ENCODE data around the gene TJP2. TPM values are rescaled to one million over a fixed set of nuclear protein-coding genes. Genes with fewer than 3 reads are reported as not detected.

The TJP2 gene
- total and polyA plus RNA-seq, 12 donors, result 24.2 to 117 (median 82.4) TPM

- H3K4me3 ChIP-seq, result no peak overlapping the region
- H3K9me3 ChIP-seq, result no peaks in the 10 kb centered on the region
- intact Hi-C loops (cut with DNase I), result loop anchor here in 2 of 10 donors (10.0 kb wide), 3 partner anchors 90 to 160 kb away; partner anchors contain the start of gene ENTREP1 (in 2 of the 2)
- peaks cover 0 to 20% (median 0%) of the 10 kb centered on the region in 9 donors for H3K4me1 ChIP-seq
- H3K36me3 ChIP-seq, result peaks cover 0 to 98% (median 32%) of the 10 kb centered on the region in 9 donors
- WGBS, 2 donors, result 93 to 97% methylated on average over 3 of the region's 3 CpGs
- no peaks in the 10 kb centered on the region for H3K27me3 ChIP-seq
- TF ChIP-seq CTCF (IDR thresholded peaks at IDR 0.05), result no peak
- no peak for DNase-seq
- no peak for ATAC-seq
- no peak overlapping the region for H3K27ac ChIP-seq
Observed at GRCh38 chr9:69234683-69235082, 60.6 kb downstream of the TJP2 start.

- H3K27ac ChIP-seq, result peak overlapping the region in 2 of 10 donors; percentile 21 to 38
- H3K27me3 ChIP-seq, result no peaks in the 10 kb centered on the region
- TF ChIP-seq CTCF (IDR thresholded peaks at IDR 0.05), result no peak
- DNase-seq (no peak), ATAC-seq (peak in 7 of 8 donors; percentile 19 to 52 (median 41))
- no peaks in the 10 kb centered on the region for H3K9me3 ChIP-seq
- H3K36me3 ChIP-seq, result peaks cover 0 to 98% (median 43%) of the 10 kb centered on the region in 9 donors
- intact Hi-C loops (cut with DNase I), result loop anchor here in 2 of 10 donors (10.0 kb wide), 3 partner anchors 89 to 159 kb away; partner anchors contain the start of gene ENTREP1 (in 2 of the 2)
- peaks cover 0 to 20% (median 0%) of the 10 kb centered on the region in 9 donors for H3K4me1 ChIP-seq
- WGBS, 2 donors, result 51 to 75% methylated on average over 7 of the region's 7 CpGs
- no peak overlapping the region for H3K4me3 ChIP-seq
Observed at GRCh38 chr9:69236188-69236587, 62.1 kb downstream of the TJP2 start.

- Histone ChIP-seq H3K9me3 (no peaks in the 10 kb centered on the region), H3K27ac (no peak overlapping the region), H3K36me3 (peaks cover 0 to 98% (median 50%) of the 10 kb centered on the region in 9 donors), H3K27me3 (no peaks in the 10 kb centered on the region), H3K4me1 (peaks cover 0 to 13% (median 0%) of the 10 kb centered on the region in 9 donors), H3K4me3 (no peak overlapping the region)
- ATAC-seq (no peak), DNase-seq (no peak)
- TF ChIP-seq CTCF (IDR thresholded peaks at IDR 0.05), result no peak
- intact Hi-C loops (cut with DNase I), result loop anchor here in 2 of 10 donors (10.0 kb wide), 3 partner anchors 87 to 157 kb away; partner anchors contain the start of gene ENTREP1 (in 2 of the 2)
- 93 to 95% methylated on average over 4 of the region's 4 CpGs for WGBS, 2 donors
Observed at GRCh38 chr9:69237702-69238295, 63.7 kb downstream of the TJP2 start.

- H3K4me3 ChIP-seq, result no peak overlapping the region
- intact Hi-C loops (cut with DNase I), result loop anchor here in 1 of 10 donors (10.0 kb wide), 1 partner anchor 132 kb away; no protein-coding TSS in a partner anchor
- ATAC-seq, result no peak
- no peak overlapping the region for H3K27ac ChIP-seq
- no peak for DNase-seq
- no peaks in the 10 kb centered on the region for H3K4me1 ChIP-seq
- WGBS, 2 donors, result 92 to 95% methylated on average over 2 of the region's 2 CpGs
- TF ChIP-seq CTCF (IDR thresholded peaks at IDR 0.05), result no peak
- H3K36me3 ChIP-seq, result peaks cover 0 to 95% (median 42%) of the 10 kb centered on the region in 9 donors
- no peaks in the 10 kb centered on the region for H3K27me3 ChIP-seq
- H3K9me3 ChIP-seq, result no peaks in the 10 kb centered on the region
Observed at GRCh38 chr9:69243116-69243515, 69.0 kb downstream of the TJP2 start.

Data from heart right ventricle (tissue), 16 donors.